Mucosa of rectum (tissue), 2 donors: ENCODE data around the gene CSNK2A1.

ENCODE experiments used
- H3K27ac ChIP-seq, 2 donors: one replicate each; pipeline ENCODE4 v1.7.0; 2013; ENCODE audit warnings: inconsistent platforms in 2 of 2, low read depth in 2 of 2, low read length in 2 of 2
- H3K27me3 ChIP-seq, 2 donors: one replicate each; pipeline ENCODE4 v1.7.0; 2013; ENCODE audit warnings: low read length in 2 of 2; ENCODE audit not compliant: control insufficient read depth in 2 of 2, insufficient read depth in 2 of 2
- H3K36me3 ChIP-seq, 2 donors: one replicate each; pipeline ENCODE4 v1.7.0; 2013; ENCODE audit warnings: low read length in 2 of 2; ENCODE audit not compliant: control insufficient read depth in 2 of 2, insufficient read depth in 2 of 2
- H3K4me1 ChIP-seq, 2 donors: one replicate each; pipeline ENCODE4 v1.7.0; 2013; ENCODE audit warnings: low read length in 2 of 2, mild to moderate bottlenecking in 1 of 2; ENCODE audit not compliant: control insufficient read depth in 2 of 2, insufficient read depth in 2 of 2
- H3K4me3 ChIP-seq, 2 donors: one replicate each; pipeline ENCODE4 v1.7.0; 2013; ENCODE audit warnings: low read length in 2 of 2
- H3K9ac ChIP-seq, 2 donors: one replicate each; pipeline ENCODE4 v1.7.0; 2013; ENCODE audit warnings: low read length in 2 of 2, low read depth in 1 of 2, mild to moderate bottlenecking in 1 of 2
- H3K9me3 ChIP-seq, 2 donors: one replicate each; pipeline ENCODE4 v1.7.0; 2013; ENCODE audit warnings: low read length in 2 of 2; ENCODE audit not compliant: control insufficient read depth in 2 of 2
- donor health status: healthy.
- donor health status: Normal muscosa, but diverticular disease.

The CSNK2A1 gene

GRCh38 chr20:444117-444516 is 99.5 kb downstream of the CSNK2A1 start:
- H3K4me3 ChIP-seq, result no peak overlapping the region
- peaks cover 44 to 59% of the 10 kb centered on the region in 2 donors for H3K36me3 ChIP-seq
- H3K9ac ChIP-seq, result no peak overlapping the region
- no peaks in the 10 kb centered on the region for H3K9me3 ChIP-seq
- no peaks in the 10 kb centered on the region for H3K27me3 ChIP-seq
- peaks cover 7 to 9% of the 10 kb centered on the region in 2 donors for H3K4me1 ChIP-seq
- no peak overlapping the region for H3K27ac ChIP-seq

GRCh38 chr20:443223-443775 is 100.3 kb downstream of the CSNK2A1 start:
- no peaks in the 10 kb centered on the region for H3K9me3 ChIP-seq
- H3K4me3 ChIP-seq, result no peak overlapping the region
- peaks cover 48 to 66% of the 10 kb centered on the region in 2 donors for H3K36me3 ChIP-seq
- H3K4me1 ChIP-seq, result peaks cover 7 to 14% of the 10 kb centered on the region in 2 donors
- H3K27ac ChIP-seq, result peak overlapping the region; percentile 24 to 45
- no peaks in the 10 kb centered on the region for H3K27me3 ChIP-seq
- H3K9ac ChIP-seq, result no peak overlapping the region

GRCh38 chr20:440636-441035 is 103.0 kb downstream of the CSNK2A1 start:
- no peaks in the 10 kb centered on the region for H3K9me3 ChIP-seq
- peaks cover 60 to 71% of the 10 kb centered on the region in 2 donors for H3K36me3 ChIP-seq
- no peaks in the 10 kb centered on the region for H3K27me3 ChIP-seq
- no peak overlapping the region for H3K9ac ChIP-seq
- no peak overlapping the region for H3K27ac ChIP-seq
- no peak overlapping the region for H3K4me3 ChIP-seq
- H3K4me1 ChIP-seq, result peaks cover 7 to 15% of the 10 kb centered on the region in 2 donors

GRCh38 chr20:440148-440547 is 103.4 kb downstream of the CSNK2A1 start:
- Histone ChIP-seq H3K27ac (no peak overlapping the region), H3K36me3 (peaks cover 61 to 73% of the 10 kb centered on the region in 2 donors)

GRCh38 chr20:438571-439469 is 104.8 kb downstream of the CSNK2A1 start:
- H3K9me3 ChIP-seq, result no peaks in the 10 kb centered on the region
- no peak overlapping the region for H3K9ac ChIP-seq
- H3K36me3 ChIP-seq, result peaks cover 54 to 65% of the 10 kb centered on the region in 2 donors
- peaks cover 7 to 15% of the 10 kb centered on the region in 2 donors for H3K4me1 ChIP-seq
- no peak overlapping the region for H3K4me3 ChIP-seq
- no peaks in the 10 kb centered on the region for H3K27me3 ChIP-seq
- H3K27ac ChIP-seq, result no peak overlapping the region

More at GRCh38 chr20:440148-440547, 103.4 kb downstream of the CSNK2A1 start:
- Histone ChIP-seq H3K9ac (no peak overlapping the region), H3K4me1 (peaks cover 7 to 15% of the 10 kb centered on the region in 2 donors), H3K9me3 (no peaks in the 10 kb centered on the region), H3K4me3 (no peak overlapping the region), H3K27me3 (no peaks in the 10 kb centered on the region)

- peaks cover 0 to 14% of the 10 kb centered on the region in 2 donors for H3K4me1 ChIP-seq
- no peak overlapping the region for H3K4me3 ChIP-seq
- no peak overlapping the region for H3K27ac ChIP-seq
- H3K9me3 ChIP-seq, result no peaks in the 10 kb centered on the region
- H3K27me3 ChIP-seq, result no peaks in the 10 kb centered on the region
- no peak overlapping the region for H3K9ac ChIP-seq
- H3K36me3 ChIP-seq, result peaks cover 56 to 59% of the 10 kb centered on the region in 2 donors
Observed at GRCh38 chr20:437787-438486, 105.7 kb downstream of the CSNK2A1 start.

- no peak overlapping the region for H3K4me3 ChIP-seq
- H3K27me3 ChIP-seq, result no peaks in the 10 kb centered on the region
- no peak overlapping the region for H3K9ac ChIP-seq
- peaks cover 0 to 13% of the 10 kb centered on the region in 2 donors for H3K4me1 ChIP-seq
- H3K27ac ChIP-seq, result no peak overlapping the region
- H3K9me3 ChIP-seq, result no peaks in the 10 kb centered on the region
- peaks cover 56 to 60% of the 10 kb centered on the region in 2 donors for H3K36me3 ChIP-seq
Observed at GRCh38 chr20:436476-436875, 107.1 kb downstream of the CSNK2A1 start.

GRCh38 chr20:435558-435957 is 108.0 kb downstream of the CSNK2A1 start:
- H3K36me3 ChIP-seq, result peaks cover 55 to 56% of the 10 kb centered on the region in 2 donors
- no peak overlapping the region for H3K27ac ChIP-seq

GRCh38 chr20:434661-435419 is 108.8 kb downstream of the CSNK2A1 start:
- no peak overlapping the region for H3K4me3 ChIP-seq
- peaks cover 55 to 56% of the 10 kb centered on the region in 2 donors for H3K36me3 ChIP-seq
- H3K4me1 ChIP-seq, result peaks cover 0 to 13% of the 10 kb centered on the region in 2 donors
- no peaks in the 10 kb centered on the region for H3K27me3 ChIP-seq
- H3K9ac ChIP-seq, result no peak overlapping the region
- H3K27ac ChIP-seq, result no peak overlapping the region
- H3K9me3 ChIP-seq, result no peaks in the 10 kb centered on the region

More at GRCh38 chr20:435558-435957, 108.0 kb downstream of the CSNK2A1 start:
- Histone ChIP-seq H3K4me3 (no peak overlapping the region), H3K9me3 (no peaks in the 10 kb centered on the region), H3K27me3 (no peaks in the 10 kb centered on the region), H3K4me1 (peaks cover 0 to 13% of the 10 kb centered on the region in 2 donors), H3K9ac (no peak overlapping the region)
